Measurements from ENCODE around the gene ATP5F1B. TPM values are rescaled to one million over a fixed set of nuclear protein-coding genes. Genes with fewer than 3 reads are reported as not detected.

ATP5F1B gene
- total RNA-seq (ENCODE audit: unreplicated experiment), result 735 TPM
- long read RNA-seq, transcript ATP5F1B-201 (10 exons, 1,839 nt), result major isoform, 601 of 660 reads
- long read RNA-seq, partial matches to known transcripts, result 30 of 660 reads
- long read RNA-seq, other reads (novel, unspliced or antisense), result 28 of 660 reads

DNA sequence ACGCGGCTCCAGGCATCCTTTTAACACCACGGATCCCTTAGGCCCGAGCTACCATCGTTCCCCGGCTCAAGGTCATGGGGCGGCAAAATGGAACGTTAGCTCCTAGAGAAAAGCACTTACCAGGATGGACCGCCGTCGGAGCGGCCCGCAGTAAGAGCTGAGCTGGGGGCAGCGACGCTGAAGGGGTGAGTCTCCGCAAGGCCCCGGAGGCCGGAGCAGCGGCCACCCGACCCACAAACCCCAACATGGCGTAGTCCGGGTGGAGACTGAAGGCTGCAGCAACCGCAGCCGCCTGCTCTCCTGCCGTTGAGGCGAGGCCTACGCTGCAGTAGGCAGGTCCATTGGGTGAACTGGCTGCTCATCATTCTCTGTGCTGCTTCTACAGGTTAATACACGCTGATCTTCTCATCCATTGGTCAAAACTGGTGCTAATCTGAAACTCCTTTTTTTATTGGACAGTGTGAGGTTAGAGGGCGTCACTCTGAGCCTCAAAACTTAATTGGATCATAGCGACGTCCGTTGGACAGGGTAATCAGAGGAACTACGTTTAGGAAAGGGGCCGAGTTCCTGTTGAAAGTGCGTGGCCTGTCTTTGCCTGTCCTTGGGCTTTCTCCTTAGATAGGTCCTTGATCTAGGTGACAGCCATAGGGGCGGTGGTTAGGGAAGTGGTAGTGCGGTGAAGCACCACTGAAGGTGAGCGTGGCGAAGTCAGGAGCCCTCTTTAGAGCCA is at the start of gene ATP5F1B:
Gene ATP5F1B (minus strand): TSS at position 268 of the 730 bp plus-strand sequence. CDS start 21 bp downstream, at position 247.
- Mint-ChIP-seq H3K27me3 (ENCODE audit: unreplicated experiment) (no peaks in the 10 kb centered on the region), H3K27ac (ENCODE audit: unreplicated experiment) (peak within 1 kb of the TSS; percentile 91), H3K9me3 (ENCODE audit: unreplicated experiment) (peaks cover 2% of the 10 kb centered on the region), H3K4me3 (ENCODE audit: unreplicated experiment) (peak within 1 kb of the TSS; percentile 96), H3K4me1 (ENCODE audit: low read depth, unreplicated experiment) (peaks cover 8% of the 10 kb centered on the region), H3K36me3 (ENCODE audit: unreplicated experiment) (no peaks in the 10 kb centered on the region)
- no peak for TF ChIP-seq CTCF (IDR thresholded peaks at IDR 0.05; ENCODE audit: partially characterized antibody, unreplicated experiment)
- DNase-seq, result peak; percentile 92

DNA sequence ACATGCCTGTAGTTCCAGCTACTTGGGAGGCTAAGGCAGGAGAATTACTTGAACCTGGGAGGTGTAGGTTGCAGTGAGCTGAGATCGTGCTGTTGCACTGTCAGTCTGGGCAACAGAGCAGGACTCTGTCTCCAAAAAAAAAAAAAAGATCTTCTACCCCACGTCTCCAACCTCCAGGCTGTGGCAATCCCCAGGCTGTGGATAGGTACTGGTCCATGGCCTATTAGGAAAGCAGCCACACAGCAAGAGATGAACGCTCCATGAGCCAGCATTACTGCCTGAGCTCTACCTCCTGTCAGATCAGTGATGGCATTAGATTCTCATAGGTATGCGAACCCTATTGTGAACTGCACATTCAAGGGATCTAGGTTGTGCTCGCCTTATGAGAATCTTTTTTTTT is 48.4 kb upstream of the ATP5F1B start:
- H3K4me3 Mint-ChIP-seq (ENCODE audit: unreplicated experiment), result no peak overlapping the region
- H3K4me1 Mint-ChIP-seq (ENCODE audit: low read depth, unreplicated experiment), result no peaks in the 10 kb centered on the region
- peaks cover 2% of the 10 kb centered on the region for H3K27me3 Mint-ChIP-seq (ENCODE audit: unreplicated experiment)
- no peak for DNase-seq
- H3K27ac Mint-ChIP-seq (ENCODE audit: unreplicated experiment), result no peak overlapping the region
- TF ChIP-seq CTCF (IDR thresholded peaks at IDR 0.05; ENCODE audit: partially characterized antibody, unreplicated experiment), result no peak
- H3K36me3 Mint-ChIP-seq (ENCODE audit: unreplicated experiment), result no peaks in the 10 kb centered on the region
- no peaks in the 10 kb centered on the region for H3K9me3 Mint-ChIP-seq (ENCODE audit: unreplicated experiment)

DNA sequence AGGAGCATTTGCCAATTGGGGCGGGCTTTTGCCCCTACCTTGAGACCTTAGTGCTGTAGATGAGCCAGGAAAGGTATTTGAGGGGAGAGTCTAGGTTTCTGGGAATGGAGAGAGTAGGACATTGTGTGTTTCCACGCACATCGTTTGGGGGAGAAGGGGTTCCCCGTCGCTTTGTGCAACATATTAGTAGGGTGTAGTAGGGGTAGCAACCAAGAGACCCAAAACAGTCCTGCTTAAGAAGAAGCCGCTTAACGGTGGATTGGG is 43.0 kb upstream of the ATP5F1B start:
- H3K27ac Mint-ChIP-seq (ENCODE audit: unreplicated experiment), result peak overlapping the region; percentile 98
- H3K4me1 Mint-ChIP-seq (ENCODE audit: low read depth, unreplicated experiment), result peaks cover 10% of the 10 kb centered on the region
- H3K4me3 Mint-ChIP-seq (ENCODE audit: unreplicated experiment), result peak overlapping the region; percentile 99
- TF ChIP-seq CTCF (IDR thresholded peaks at IDR 0.05; ENCODE audit: partially characterized antibody, unreplicated experiment), result no peak
- peaks cover 7% of the 10 kb centered on the region for H3K27me3 Mint-ChIP-seq (ENCODE audit: unreplicated experiment)
- no peaks in the 10 kb centered on the region for H3K36me3 Mint-ChIP-seq (ENCODE audit: unreplicated experiment)
- peaks cover 18% of the 10 kb centered on the region for H3K9me3 Mint-ChIP-seq (ENCODE audit: unreplicated experiment)
- no peak for DNase-seq

DNA sequence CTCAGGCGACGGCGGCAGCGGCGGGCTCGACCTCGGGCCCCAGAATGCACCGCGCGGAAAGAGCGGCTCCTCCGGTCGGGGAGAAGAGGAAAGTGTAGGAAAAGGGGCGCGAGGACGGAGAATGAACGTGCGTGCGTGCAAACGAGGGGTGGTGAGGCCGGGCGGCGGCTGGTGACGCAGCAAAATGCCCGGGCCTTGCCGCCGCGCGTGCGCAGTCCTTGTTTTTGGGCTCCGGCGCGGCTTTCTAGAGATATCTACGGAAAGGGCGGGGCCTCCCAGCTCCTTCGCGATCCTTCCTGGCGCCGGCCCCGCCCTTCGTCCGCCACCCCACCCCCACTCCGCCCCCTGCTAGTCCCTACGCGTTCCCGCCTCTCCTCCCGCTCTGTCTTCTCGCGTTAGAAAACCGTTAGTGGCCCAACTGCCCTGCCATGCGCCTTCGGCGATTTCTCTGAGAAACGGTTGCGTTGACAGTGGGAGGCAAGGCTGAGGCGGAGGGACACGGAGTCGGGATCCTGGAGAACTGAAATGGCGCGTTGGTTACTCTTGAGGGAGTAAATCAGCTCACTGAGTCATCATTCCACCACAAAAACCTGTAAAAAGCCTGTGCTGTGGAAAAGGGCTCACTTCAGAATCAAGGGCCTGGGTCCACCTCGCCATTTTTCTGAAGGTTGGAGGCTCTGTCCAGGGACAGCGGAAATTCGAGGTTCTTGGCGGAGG is 42.5 kb upstream of the ATP5F1B start, which contains the start of gene PTGES3:
Gene PTGES3 (minus strand): TSS at position 156 of the 717 bp plus-strand sequence. CDS start 285 bp downstream, outside the sequence.
- Mint-ChIP-seq H3K27ac (ENCODE audit: unreplicated experiment) (peak within 1 kb of the TSS; percentile 98), H3K36me3 (ENCODE audit: unreplicated experiment) (no peaks in the 10 kb centered on the region), H3K4me3 (ENCODE audit: unreplicated experiment) (peak within 1 kb of the TSS; percentile 99), H3K27me3 (ENCODE audit: unreplicated experiment) (peaks cover 7% of the 10 kb centered on the region), H3K9me3 (ENCODE audit: unreplicated experiment) (peaks cover 18% of the 10 kb centered on the region), H3K4me1 (ENCODE audit: low read depth, unreplicated experiment) (peaks cover 10% of the 10 kb centered on the region)
- DNase-seq, result peak; percentile 99
- no peak for TF ChIP-seq CTCF (IDR thresholded peaks at IDR 0.05; ENCODE audit: partially characterized antibody, unreplicated experiment)
